ENCODE data around the gene CHN1.

Gene CHN1

GRCh38 chr2:174766271-174766670 lies 238.9 kb downstream of the CHN1 start:
- DNase-seq (ENCODE audit: low spot score), result no peak

- no peak for DNase-seq (ENCODE audit: low spot score)
Measured at GRCh38 chr2:174765576-174765975, 239.6 kb downstream of the CHN1 start.

- no peak for DNase-seq (ENCODE audit: low spot score)
Measured at GRCh38 chr2:174764280-174765255, 240.6 kb downstream of the CHN1 start, which contains the start of gene CHRNA1. TSS of gene CHRNA1 (minus strand) at chr2:174764472. CDS start at chr2:174764394, 78 bp downstream.

- DNase-seq (ENCODE audit: low spot score), result no peak
Measured at GRCh38 chr2:174763780-174764179, 241.4 kb downstream of the CHN1 start.

GRCh38 chr2:174762464-174762863 lies 242.7 kb downstream of the CHN1 start:
- no peak for DNase-seq (ENCODE audit: low spot score)

GRCh38 chr2:174761837-174762236 lies 243.3 kb downstream of the CHN1 start:
- no peak for DNase-seq (ENCODE audit: low spot score)

GRCh38 chr2:174760845-174761473 lies 244.2 kb downstream of the CHN1 start:
- no peak for DNase-seq (ENCODE audit: low spot score)

- DNase-seq (ENCODE audit: low spot score), result no peak
Measured at GRCh38 chr2:174759381-174760065, 245.7 kb downstream of the CHN1 start.

- no peak for DNase-seq (ENCODE audit: low spot score)
Measured at GRCh38 chr2:174756743-174757142, 248.4 kb downstream of the CHN1 start.

GRCh38 chr2:174753038-174753633 lies 252.0 kb downstream of the CHN1 start:
- DNase-seq (ENCODE audit: low spot score), result no peak

GRCh38 chr2:174752403-174753037 lies 252.7 kb downstream of the CHN1 start:
- DNase-seq (ENCODE audit: low spot score), result peak; percentile 33

GRCh38 chr2:174750923-174751441 lies 254.2 kb downstream of the CHN1 start:
- peak; percentile 56 for DNase-seq (ENCODE audit: low spot score)

GRCh38 chr2:174749793-174750192 lies 255.4 kb downstream of the CHN1 start:
- DNase-seq (ENCODE audit: low spot score), result no peak

GRCh38 chr2:174748948-174749347 lies 256.2 kb downstream of the CHN1 start:
- peak; percentile 77 for DNase-seq (ENCODE audit: low spot score)
